ENCODE measurements around the gene CWC27.

CWC27 gene

DNA sequence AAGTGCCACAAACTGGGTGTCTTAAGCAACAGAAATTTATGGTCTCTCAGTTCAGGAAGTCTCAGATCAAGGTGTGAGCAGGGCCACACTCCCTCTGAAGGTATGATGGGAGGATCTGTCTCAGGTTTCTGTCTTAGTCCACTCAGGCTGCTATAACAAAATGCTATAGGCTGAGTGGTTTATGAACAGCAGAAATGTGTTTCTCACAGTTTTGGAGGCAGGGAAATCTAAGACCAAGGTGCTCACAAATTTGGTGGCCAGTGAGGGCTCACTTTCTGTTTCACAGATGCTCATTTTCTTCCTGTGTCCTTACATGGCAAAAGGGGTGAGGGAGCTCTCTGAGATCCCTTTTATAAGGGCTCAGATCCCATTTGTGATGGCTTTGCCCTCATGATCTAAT is 281.4 kb downstream of the CWC27 start:
- H3K27ac ChIP-seq (replicated peaks) = no peak overlapping the region
- TF ChIP-seq GABPA (IDR thresholded peaks at IDR 0.05; ENCODE audit: low read depth) (no peak), CTCF (IDR thresholded peaks at IDR 0.05; ENCODE audit: insufficient read depth, low read length) (no peak)
- DNase-seq (ENCODE audit: low read depth in 1 of 2, low spot score in 1 of 2) = no peak

DNA sequence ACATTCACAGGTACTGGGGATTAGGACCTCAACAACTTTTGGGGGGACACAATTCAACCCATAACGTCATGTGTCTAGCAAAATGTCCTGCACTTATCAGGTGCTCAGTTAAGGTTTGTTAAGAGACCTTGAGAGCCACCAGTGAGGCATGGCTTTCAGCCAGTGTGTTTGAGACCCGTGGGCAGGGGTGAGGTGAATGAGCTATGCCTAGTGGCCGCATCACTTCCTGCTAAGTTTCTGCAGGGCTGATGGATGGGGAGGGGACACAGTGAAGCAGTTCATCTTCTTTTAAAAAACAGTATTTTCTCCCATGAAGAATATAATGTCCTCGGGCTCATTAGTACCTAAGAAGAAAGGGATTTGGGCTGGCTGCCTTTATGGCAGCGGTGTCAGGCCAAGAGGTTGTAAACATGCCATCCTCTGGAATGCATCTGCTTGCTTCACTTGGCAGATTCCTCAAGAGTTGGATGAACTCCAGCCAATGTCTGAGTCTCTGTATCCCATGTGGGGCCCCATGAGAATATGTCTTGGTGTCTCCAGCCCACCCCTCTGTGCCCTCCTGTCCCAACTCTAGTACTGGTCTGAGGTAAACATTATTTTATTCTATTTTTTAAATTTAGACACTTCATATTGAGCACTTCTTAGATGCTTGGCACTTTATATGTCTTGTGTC is 282.2 kb downstream of the CWC27 start:
- no peak overlapping the region for H3K27ac ChIP-seq (replicated peaks)
- DNase-seq (ENCODE audit: low read depth in 1 of 2, low spot score in 1 of 2) = no peak
- TF ChIP-seq SPI1 (IDR thresholded peaks at IDR 0.05; ENCODE audit: borderline replicate concordance, low read depth) (no peak), POLR2AphosphoS5 (IDR thresholded peaks at IDR 0.05; ENCODE audit: low read depth) (no peak), REST (IDR thresholded peaks at IDR 0.05; ENCODE audit: insufficient replicate concordance, low read depth) (no peak), CTCF (IDR thresholded peaks at IDR 0.05; ENCODE audit: insufficient read depth, low read length) (no peak), GABPA (IDR thresholded peaks at IDR 0.05; ENCODE audit: low read depth) (no peak)
- no peaks in the 10 kb centered on the region for H3K27me3 ChIP-seq (ENCODE audit: insufficient read depth, poor library complexity, severe bottlenecking)
- H3K4me3 ChIP-seq (replicated peaks; ENCODE audit: insufficient read depth, low read length) = no peak overlapping the region

More for the DNA sequence above, 281.4 kb downstream of the CWC27 start:
- Histone ChIP-seq H3K4me3 (replicated peaks; ENCODE audit: insufficient read depth, low read length) (no peak overlapping the region), H3K27me3 (ENCODE audit: insufficient read depth, poor library complexity, severe bottlenecking) (no peaks in the 10 kb centered on the region)

DNA sequence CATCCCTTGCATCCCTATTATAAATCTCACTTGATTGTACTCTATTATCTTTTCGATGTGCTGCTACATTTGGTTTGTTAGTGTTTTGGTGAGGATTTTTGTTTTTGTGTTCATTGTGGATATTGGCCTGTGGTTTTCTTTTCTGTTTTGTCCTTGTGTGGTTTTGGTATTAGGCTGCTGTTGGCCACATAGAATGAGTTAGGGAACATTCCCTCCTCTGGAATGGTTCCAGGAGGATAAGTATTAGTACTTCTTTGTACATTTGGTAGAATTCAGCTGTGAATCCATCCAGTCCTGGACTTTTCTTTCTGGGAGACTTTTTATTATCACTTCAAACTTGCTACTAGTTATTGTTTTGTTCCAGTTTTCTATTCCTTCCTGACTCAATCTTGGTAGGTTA is 287.2 kb downstream of the CWC27 start:
- Histone ChIP-seq H3K27ac (replicated peaks) (no peak overlapping the region), H3K27me3 (ENCODE audit: insufficient read depth, poor library complexity, severe bottlenecking) (no peaks in the 10 kb centered on the region), H3K4me3 (replicated peaks; ENCODE audit: insufficient read depth, low read length) (no peak overlapping the region)
- no peak for DNase-seq (ENCODE audit: low read depth in 1 of 2, low spot score in 1 of 2)
- TF ChIP-seq POLR2AphosphoS5 (IDR thresholded peaks at IDR 0.05; ENCODE audit: low read depth) (no peak), CTCF (IDR thresholded peaks at IDR 0.05; ENCODE audit: insufficient read depth, low read length) (no peak), SPI1 (IDR thresholded peaks at IDR 0.05; ENCODE audit: borderline replicate concordance, low read depth) (no peak), GABPA (IDR thresholded peaks at IDR 0.05; ENCODE audit: low read depth) (no peak), REST (IDR thresholded peaks at IDR 0.05; ENCODE audit: insufficient replicate concordance, low read depth) (no peak)
